Activated CD4-positive, alpha-beta T cell treated with anti-CD3 and anti-CD28 coated beads, Interleukin-2, amount 10 ng/mL, durations not matched to agents 24 days and 14 days (primary cell): ENCODE data around the gene MTG1. TPM values are rescaled to one million over a fixed set of nuclear protein-coding genes. Genes with fewer than 3 reads are reported as not detected.
"Not testable (repeated sequence)": the region's sequence is repeated elsewhere in the genome, so short reads cannot be mapped to it uniquely, and the experiment has no call there.

Experiments used
- DNase-seq: peaks from one replicate; pipeline ENCODE4 v3.0.0; 2022
- H3K27ac Mint-ChIP-seq: one replicate; pipeline ENCODE4 v1.8.0; 2022; ENCODE audit warnings: mild to moderate bottlenecking, mixed read lengths
- H3K27me3 Mint-ChIP-seq: one replicate; pipeline ENCODE4 v1.8.0; 2022; ENCODE audit warnings: mixed read lengths
- H3K36me3 Mint-ChIP-seq: one replicate; pipeline ENCODE4 v1.8.0; 2022; ENCODE audit warnings: low read depth, mild to moderate bottlenecking, mixed read lengths
- H3K4me1 Mint-ChIP-seq: one replicate; pipeline ENCODE4 v1.8.0; 2021; ENCODE audit warnings: mixed read lengths
- H3K4me3 Mint-ChIP-seq: one replicate; pipeline ENCODE4 v1.8.0; 2022; ENCODE audit warnings: mild to moderate bottlenecking, moderate library complexity, mixed read lengths
- H3K9me3 Mint-ChIP-seq: one replicate; pipeline ENCODE4 v1.8.0; 2021; ENCODE audit warnings: mixed read lengths
- intact Hi-C: fragments of 100-400 bp; cut with micrococcal nuclease; formaldehyde crosslinking; loops from one replicate; pipeline ENCODE4 v1.15.1; 2023
- total RNA-seq: library from RNA; stranded (reverse); gene quantifications from 2 replicates; pipeline ENCODE4 v1.2.3, GENCODE V29; 2022

The MTG1 gene
- total RNA-seq, 1 donor from 2014 or later = 66.8 TPM

- no peak for DNase-seq
- H3K4me3 Mint-ChIP-seq = no peak overlapping the region
- no peak overlapping the region for H3K27ac Mint-ChIP-seq
- H3K27me3 Mint-ChIP-seq = no peaks in the 10 kb centered on the region
- peaks cover 20% of the 10 kb centered on the region for H3K9me3 Mint-ChIP-seq
- H3K36me3 Mint-ChIP-seq = peaks cover 82% of the 10 kb centered on the region
- peaks cover 24% of the 10 kb centered on the region for H3K4me1 Mint-ChIP-seq
- intact Hi-C loops = no loop called here
These were observed 12.0 kb downstream of the MTG1 start for GRCh38 chr10:133405844-133406527.

DNA sequence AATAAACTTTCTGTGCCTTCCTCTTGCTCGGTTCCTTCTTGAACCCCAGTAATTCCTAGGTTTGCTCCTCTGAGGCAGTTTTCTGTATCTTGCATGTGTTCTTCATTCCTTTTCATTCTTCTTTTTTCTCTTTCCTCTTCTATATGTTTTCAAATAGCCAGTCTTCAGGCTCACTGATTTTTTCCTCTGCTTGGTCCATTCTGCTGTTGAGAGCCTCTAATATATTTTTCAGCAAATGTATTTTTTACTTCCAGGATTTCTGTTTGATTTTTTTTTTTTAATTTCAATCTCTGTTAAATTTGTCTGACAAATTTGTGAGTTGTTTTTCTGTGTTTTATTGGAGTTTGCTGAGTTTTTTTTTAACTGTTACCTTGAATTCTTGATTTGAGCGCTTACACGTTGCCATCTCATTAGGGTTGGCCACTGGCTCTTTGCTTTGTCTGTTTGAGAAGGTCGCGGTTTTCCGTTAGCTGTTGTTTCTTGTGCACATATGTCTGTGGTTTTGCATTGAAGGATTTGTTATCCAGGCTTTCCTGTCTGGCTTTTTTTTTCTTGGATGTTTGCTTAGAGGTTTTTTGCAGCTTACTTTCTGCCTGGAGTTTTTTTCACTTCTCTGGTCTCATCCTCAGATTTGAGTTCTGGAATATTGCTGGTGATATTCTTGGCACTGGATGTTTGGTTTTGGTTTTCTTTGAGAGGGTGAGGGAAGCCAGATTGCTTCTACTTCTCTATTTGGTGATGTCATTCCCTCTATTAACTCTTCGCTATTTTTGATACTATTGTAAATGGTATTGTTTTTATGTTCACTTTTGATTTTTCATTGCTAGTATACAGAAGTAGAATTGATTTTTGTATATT, 17.8 kb downstream of the MTG1 start:
- H3K27ac Mint-ChIP-seq = no peak overlapping the region
- H3K4me3 Mint-ChIP-seq = no peak overlapping the region
- intact Hi-C loops = no loop called here
- H3K9me3 Mint-ChIP-seq = peaks cover 45% of the 10 kb centered on the region
- no peaks in the 10 kb centered on the region for H3K27me3 Mint-ChIP-seq
- no peak for DNase-seq
- peaks cover 3% of the 10 kb centered on the region for H3K4me1 Mint-ChIP-seq
- peaks cover 86% of the 10 kb centered on the region for H3K36me3 Mint-ChIP-seq

GRCh38 chr10:133412381-133412711, 18.4 kb downstream of the MTG1 start:
- H3K27me3 Mint-ChIP-seq = no peaks in the 10 kb centered on the region
- DNase-seq = no peak
- H3K36me3 Mint-ChIP-seq = peaks cover 80% of the 10 kb centered on the region
- peaks cover 3% of the 10 kb centered on the region for H3K4me1 Mint-ChIP-seq
- H3K4me3 Mint-ChIP-seq = no peak overlapping the region
- intact Hi-C loops = no loop called here
- H3K27ac Mint-ChIP-seq = no peak overlapping the region
- peaks cover 45% of the 10 kb centered on the region for H3K9me3 Mint-ChIP-seq

- DNase-seq, H3K4me3 Mint-ChIP-seq, intact Hi-C loops, H3K4me1 Mint-ChIP-seq, H3K27me3 Mint-ChIP-seq, H3K27ac Mint-ChIP-seq: not testable (repeated sequence)
- Mint-ChIP-seq H3K9me3 (peaks cover 30% of the 10 kb centered on the region), H3K36me3 (peaks cover 64% of the 10 kb centered on the region)
These were observed 20.4 kb downstream of the MTG1 start for GRCh38 chr10:133414401-133414800.

DNA sequence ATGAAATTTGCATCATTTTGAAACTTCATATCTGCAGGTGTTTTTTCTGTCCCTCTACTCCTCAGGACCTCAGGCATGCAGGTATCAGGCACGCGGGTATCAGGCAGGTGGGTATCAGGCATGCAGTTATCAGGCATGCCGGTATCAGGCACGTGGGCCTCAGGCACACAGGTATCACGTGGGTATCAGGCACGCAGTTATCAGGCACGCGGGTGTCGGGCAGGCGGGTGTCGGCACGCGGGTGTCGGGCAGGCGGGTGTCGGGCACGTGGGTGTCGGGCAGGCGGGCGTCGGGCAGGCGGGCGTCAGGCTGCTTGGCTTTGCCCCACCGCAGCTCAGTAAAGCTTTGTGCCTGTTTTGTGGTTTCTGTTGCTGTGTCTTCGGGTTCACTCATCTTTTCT, 21.8 kb downstream of the MTG1 start:
- intact Hi-C loops = no loop called here
- no peaks in the 10 kb centered on the region for H3K27me3 Mint-ChIP-seq
- H3K4me1 Mint-ChIP-seq = no peaks in the 10 kb centered on the region
- no peak overlapping the region for H3K4me3 Mint-ChIP-seq
- H3K9me3 Mint-ChIP-seq = peaks cover 25% of the 10 kb centered on the region
- no peak overlapping the region for H3K27ac Mint-ChIP-seq
- peaks cover 54% of the 10 kb centered on the region for H3K36me3 Mint-ChIP-seq
- DNase-seq = no peak

GRCh38 chr10:133418289-133418993, 24.5 kb downstream of the MTG1 start:
- Mint-ChIP-seq H3K9me3 (peaks cover 13% of the 10 kb centered on the region), H3K4me3 (no peak overlapping the region), H3K36me3 (peaks cover 32% of the 10 kb centered on the region), H3K4me1 (no peaks in the 10 kb centered on the region), H3K27me3 (peaks cover 3% of the 10 kb centered on the region), H3K27ac (no peak overlapping the region)
- intact Hi-C loops = no loop called here
- no peak for DNase-seq

- H3K4me3 Mint-ChIP-seq = no peak overlapping the region
- no peak overlapping the region for H3K27ac Mint-ChIP-seq
- intact Hi-C loops = no loop called here
- peaks cover 4% of the 10 kb centered on the region for H3K27me3 Mint-ChIP-seq
- DNase-seq = no peak
- H3K36me3 Mint-ChIP-seq = peaks cover 25% of the 10 kb centered on the region
- peaks cover 11% of the 10 kb centered on the region for H3K9me3 Mint-ChIP-seq
- no peaks in the 10 kb centered on the region for H3K4me1 Mint-ChIP-seq
These were observed 25.4 kb downstream of the MTG1 start for GRCh38 chr10:133419211-133419950.

GRCh38 chr10:133420028-133420427, 26.1 kb downstream of the MTG1 start:
- peaks cover 11% of the 10 kb centered on the region for H3K9me3 Mint-ChIP-seq
- H3K27me3 Mint-ChIP-seq = peaks cover 4% of the 10 kb centered on the region
- DNase-seq = no peak
- no peak overlapping the region for H3K4me3 Mint-ChIP-seq
- intact Hi-C loops = no loop called here
- H3K27ac Mint-ChIP-seq = no peak overlapping the region
- H3K36me3 Mint-ChIP-seq = peaks cover 20% of the 10 kb centered on the region
- H3K4me1 Mint-ChIP-seq = no peaks in the 10 kb centered on the region

- Mint-ChIP-seq H3K27ac (no peak overlapping the region), H3K27me3 (peaks cover 4% of the 10 kb centered on the region), H3K36me3 (peaks cover 15% of the 10 kb centered on the region), H3K4me1 (no peaks in the 10 kb centered on the region), H3K9me3 (peaks cover 6% of the 10 kb centered on the region), H3K4me3 (no peak overlapping the region)
- DNase-seq = no peak
- intact Hi-C loops = no loop called here
These were observed 26.6 kb downstream of the MTG1 start for GRCh38 chr10:133420579-133420978.

DNA sequence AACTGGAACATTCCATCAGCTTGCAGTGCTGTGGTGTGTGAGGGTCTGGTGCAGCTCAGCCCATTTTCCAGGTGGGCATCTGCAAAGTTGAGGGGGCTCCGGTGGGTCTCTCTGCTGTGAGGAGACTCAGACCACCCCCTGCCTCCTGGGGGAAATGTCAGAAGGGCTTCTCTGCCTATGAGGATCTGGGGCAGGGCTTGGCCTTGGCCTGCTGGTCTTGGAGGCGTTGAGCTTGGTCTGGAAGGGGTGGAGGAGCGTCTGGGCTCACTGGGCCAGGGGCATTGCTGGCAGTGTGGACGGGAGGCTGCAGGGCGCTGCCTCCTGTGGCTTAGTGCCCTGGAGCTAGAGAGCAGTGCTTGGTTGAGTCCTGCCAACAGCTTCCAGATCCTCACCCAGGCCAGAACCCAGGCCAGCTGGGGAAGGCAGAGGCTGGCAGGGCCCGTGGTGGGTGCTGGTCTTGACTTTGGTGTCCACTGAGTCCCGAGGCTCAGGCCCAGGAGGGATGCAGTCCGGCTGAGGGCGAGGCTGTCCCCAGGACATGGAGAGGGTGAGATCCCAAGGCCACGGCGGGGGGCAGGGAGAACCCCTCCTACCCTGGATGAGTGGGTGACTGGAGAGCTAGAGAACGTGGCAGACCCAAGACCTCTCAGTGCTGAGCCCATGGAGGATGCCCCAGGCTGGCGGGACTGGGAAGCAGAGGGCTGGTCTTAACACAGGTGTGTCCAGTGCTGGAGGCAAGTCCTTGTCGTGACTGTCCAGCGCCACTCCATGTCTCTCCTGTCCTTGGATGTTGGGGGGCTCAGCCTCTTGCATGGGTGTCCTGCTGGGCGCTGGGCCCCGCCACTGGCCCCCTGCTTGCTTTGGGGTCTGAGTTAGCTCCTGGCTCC, 27.6 kb downstream of the MTG1 start:
- Mint-ChIP-seq H3K27me3 (peaks cover 4% of the 10 kb centered on the region), H3K4me3 (no peak overlapping the region), H3K36me3 (peaks cover 9% of the 10 kb centered on the region), H3K4me1 (no peaks in the 10 kb centered on the region), H3K9me3 (no peaks in the 10 kb centered on the region), H3K27ac (no peak overlapping the region)
- DNase-seq = no peak
- intact Hi-C loops = no loop called here

- DNase-seq = no peak
- Mint-ChIP-seq H3K27ac (no peak overlapping the region), H3K36me3 (peaks cover 9% of the 10 kb centered on the region), H3K4me3 (no peak overlapping the region), H3K4me1 (no peaks in the 10 kb centered on the region), H3K27me3 (peaks cover 4% of the 10 kb centered on the region), H3K9me3 (no peaks in the 10 kb centered on the region)
- intact Hi-C loops = no loop called here
These were observed 28.4 kb downstream of the MTG1 start for GRCh38 chr10:133422223-133422806.

DNA sequence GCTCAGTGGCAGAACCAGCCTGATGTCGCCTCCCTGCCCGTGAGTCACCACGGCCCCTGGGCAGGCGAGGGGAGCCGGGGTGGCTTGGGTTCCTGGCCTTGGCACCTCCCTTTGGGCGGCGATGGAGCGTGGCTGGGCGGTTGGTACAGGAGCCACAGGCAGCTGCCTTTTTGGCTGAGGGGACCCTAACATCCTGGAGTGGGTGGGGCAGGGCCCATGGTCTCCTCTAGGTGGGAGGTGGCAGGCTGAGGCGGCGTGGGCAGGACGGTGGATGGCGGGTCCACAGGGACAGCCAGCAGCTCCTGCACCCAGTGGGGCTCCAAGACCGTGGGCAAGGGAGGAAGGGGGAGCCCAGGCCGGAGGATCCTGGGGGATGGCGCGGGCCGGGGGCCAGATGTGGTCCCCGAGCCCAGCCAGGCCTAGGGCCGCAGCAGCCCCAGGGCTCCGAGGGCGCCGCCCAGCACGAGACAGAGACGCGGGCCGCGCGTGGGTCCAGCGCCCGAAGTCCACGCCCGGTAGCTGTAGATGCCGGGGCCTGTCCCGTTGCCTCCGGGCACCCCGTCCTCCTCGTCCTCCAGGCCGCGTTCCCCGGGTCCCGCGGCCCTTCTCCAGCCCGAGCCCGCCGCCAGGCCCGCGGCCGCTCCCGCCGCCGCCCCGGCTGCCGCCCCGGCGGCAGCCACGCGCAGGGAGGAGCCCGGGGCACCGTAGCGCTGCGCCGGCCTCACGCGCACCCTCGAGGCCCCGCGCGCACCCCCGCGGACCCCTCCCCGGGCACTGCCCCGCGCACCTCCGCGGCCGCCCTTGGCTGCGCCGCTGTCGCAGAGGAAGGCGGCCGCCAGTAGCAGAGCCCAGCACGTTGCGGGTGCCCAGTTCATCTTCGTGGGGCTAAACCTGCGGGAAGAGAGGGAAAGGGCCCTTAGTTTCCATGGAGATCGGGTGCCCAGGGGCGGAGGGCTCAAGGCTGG, 29.1 kb downstream of the MTG1 start:
- Mint-ChIP-seq H3K36me3 (peaks cover 9% of the 10 kb centered on the region), H3K27ac (no peak overlapping the region), H3K4me1 (no peaks in the 10 kb centered on the region), H3K4me3 (peak overlapping the region; percentile 39), H3K27me3 (peaks cover 4% of the 10 kb centered on the region), H3K9me3 (no peaks in the 10 kb centered on the region)
- DNase-seq = peak; percentile 57
- intact Hi-C loops = no loop called here
